ENCODE results near the gene MTHFSD. TPM values are rescaled to one million over a fixed set of nuclear protein-coding genes. Genes with fewer than 3 reads are reported as not detected.

Gene MTHFSD
- total RNA-seq, 3 donors from 2014 or later (not counting 1 experiment from before 2014, with no cell fraction given) = 14.3 to 22.0 (median 16.9) TPM

DNA sequence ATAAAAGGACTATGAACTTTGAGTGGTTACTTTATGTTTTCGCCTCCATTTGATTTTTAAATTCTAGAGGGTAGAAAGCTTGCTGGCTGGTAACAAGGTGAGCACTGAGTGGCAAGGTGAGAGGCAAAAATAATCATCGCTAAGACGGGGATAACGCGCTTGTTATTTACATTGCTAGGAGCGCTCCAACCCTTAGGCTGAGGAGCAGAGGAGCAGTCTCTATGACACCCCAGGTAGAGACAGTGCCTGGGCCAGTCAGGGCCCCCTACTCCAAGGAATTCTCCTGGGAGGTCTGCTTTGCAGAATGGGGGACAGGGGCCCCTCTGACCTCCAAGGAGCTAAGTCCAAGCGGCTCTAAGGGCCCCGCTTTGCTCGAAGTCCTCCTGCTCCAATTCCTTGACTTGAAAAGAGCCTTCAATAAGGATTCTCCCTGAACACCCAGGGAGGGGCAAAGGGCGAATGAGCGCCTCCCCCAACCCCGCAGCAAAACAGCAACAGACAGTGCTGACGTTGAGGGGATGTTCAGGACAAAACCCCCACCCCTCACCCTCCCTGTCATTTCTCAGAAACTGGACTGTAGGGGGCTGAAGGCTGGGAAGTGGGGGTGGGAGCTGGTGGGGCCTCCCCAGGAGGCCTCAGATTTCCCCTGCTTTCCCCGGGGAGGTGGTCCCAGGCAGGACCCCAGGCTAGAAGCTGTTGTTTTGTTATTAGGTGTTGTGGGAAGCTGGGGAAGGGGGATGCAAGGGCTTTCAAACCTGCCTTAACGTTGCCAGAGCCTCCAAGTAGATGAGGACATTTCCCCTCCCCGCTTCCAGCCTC, 54.9 kb downstream of the MTHFSD start:
- no peaks in the 10 kb centered on the region for H3K9me3 Mint-ChIP-seq
- H3K4me1 ChIP-seq (ENCODE audit: control insufficient read depth, insufficient read depth, low read length) = no peaks in the 10 kb centered on the region
- peaks cover 71 to 75% of the 10 kb centered on the region in 2 donors for H3K27me3 Mint-ChIP-seq (ENCODE audit: low read depth in 2 of 2)
- no peak overlapping the region for H3K27ac Mint-ChIP-seq
- TF ChIP-seq, protein P1, sequence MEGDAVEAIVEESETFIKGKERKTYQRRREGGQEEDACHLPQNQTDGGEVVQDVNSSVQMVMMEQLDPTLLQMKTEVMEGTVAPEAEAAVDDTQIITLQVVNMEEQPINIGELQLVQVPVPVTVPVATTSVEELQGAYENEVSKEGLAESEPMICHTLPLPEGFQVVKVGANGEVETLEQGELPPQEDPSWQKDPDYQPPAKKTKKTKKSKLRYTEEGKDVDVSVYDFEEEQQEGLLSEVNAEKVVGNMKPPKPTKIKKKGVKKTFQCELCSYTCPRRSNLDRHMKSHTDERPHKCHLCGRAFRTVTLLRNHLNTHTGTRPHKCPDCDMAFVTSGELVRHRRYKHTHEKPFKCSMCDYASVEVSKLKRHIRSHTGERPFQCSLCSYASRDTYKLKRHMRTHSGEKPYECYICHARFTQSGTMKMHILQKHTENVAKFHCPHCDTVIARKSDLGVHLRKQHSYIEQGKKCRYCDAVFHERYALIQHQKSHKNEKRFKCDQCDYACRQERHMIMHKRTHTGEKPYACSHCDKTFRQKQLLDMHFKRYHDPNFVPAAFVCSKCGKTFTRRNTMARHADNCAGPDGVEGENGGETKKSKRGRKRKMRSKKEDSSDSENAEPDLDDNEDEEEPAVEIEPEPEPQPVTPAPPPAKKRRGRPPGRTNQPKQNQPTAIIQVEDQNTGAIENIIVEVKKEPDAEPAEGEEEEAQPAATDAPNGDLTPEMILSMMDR (IDR thresholded peaks at IDR 0.05) = no peak
- ATAC-seq (no peak), DNase-seq (no peak)
- H3K4me3 ChIP-seq (ENCODE audit: low read length) = no peak overlapping the region
- H3K36me3 ChIP-seq (ENCODE audit: control insufficient read depth, insufficient read depth, low read length) = no peaks in the 10 kb centered on the region
- H3K27me3 ChIP-seq (ENCODE audit: control insufficient read depth, insufficient read depth, low read length) = peaks cover 52% of the 10 kb centered on the region
- no peak overlapping the region for H3K4me3 Mint-ChIP-seq
- no peaks in the 10 kb centered on the region for H3K36me3 Mint-ChIP-seq
- no peak overlapping the region for H3K27ac ChIP-seq (ENCODE audit: low read length)
- H3K9me3 ChIP-seq (ENCODE audit: control insufficient read depth, insufficient read depth, low read length) = no peaks in the 10 kb centered on the region
- intact Hi-C loops (cut with micrococcal nuclease) = no loop called here
- H3K4me1 Mint-ChIP-seq = peaks cover 0 to 5% of the 10 kb centered on the region in 2 donors
- 14% methylated on average over 15 of the region's 16 CpGs for WGBS (ENCODE audit: insufficient coverage)

DNA sequence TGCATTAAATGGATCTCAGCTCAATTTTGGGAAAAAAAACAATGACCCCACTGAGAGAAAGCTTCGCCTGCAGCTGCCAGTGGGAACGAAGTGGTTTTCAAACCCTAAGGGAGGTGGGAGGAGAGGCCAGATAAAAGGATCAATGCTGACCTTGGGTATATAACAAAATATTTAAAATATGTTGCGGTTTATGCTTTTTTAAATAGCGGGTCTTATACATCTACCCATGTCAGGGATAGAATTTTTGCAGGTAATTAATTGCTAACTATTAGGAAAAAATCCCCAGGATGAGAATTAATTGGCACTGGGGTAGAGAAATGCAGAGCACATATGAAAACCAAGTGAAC, 55.6 kb downstream of the MTHFSD start:
- Mint-ChIP-seq H3K9me3 (no peaks in the 10 kb centered on the region), H3K4me3 (no peak overlapping the region), H3K4me1 (peaks cover 0 to 5% of the 10 kb centered on the region in 2 donors), H3K36me3 (no peaks in the 10 kb centered on the region), H3K27me3 (ENCODE audit: low read depth in 2 of 2) (peaks cover 66 to 70% of the 10 kb centered on the region in 2 donors), H3K27ac (no peak overlapping the region)
- Histone ChIP-seq H3K27me3 (ENCODE audit: control insufficient read depth, insufficient read depth, low read length) (peaks cover 51% of the 10 kb centered on the region), H3K36me3 (ENCODE audit: control insufficient read depth, insufficient read depth, low read length) (no peaks in the 10 kb centered on the region), H3K4me3 (ENCODE audit: low read length) (no peak overlapping the region), H3K9me3 (ENCODE audit: control insufficient read depth, insufficient read depth, low read length) (no peaks in the 10 kb centered on the region), H3K4me1 (ENCODE audit: control insufficient read depth, insufficient read depth, low read length) (no peaks in the 10 kb centered on the region), H3K27ac (ENCODE audit: low read length) (no peak overlapping the region)
- DNase-seq (no peak), ATAC-seq (no peak)
- intact Hi-C loops (cut with micrococcal nuclease) = no loop called here
- TF ChIP-seq, protein P1 (IDR thresholded peaks at IDR 0.05) = no peak
- 25% methylated on average over 2 of the region's 4 CpGs for whole genome bisulfite sequencing (ENCODE audit: insufficient coverage)

DNA sequence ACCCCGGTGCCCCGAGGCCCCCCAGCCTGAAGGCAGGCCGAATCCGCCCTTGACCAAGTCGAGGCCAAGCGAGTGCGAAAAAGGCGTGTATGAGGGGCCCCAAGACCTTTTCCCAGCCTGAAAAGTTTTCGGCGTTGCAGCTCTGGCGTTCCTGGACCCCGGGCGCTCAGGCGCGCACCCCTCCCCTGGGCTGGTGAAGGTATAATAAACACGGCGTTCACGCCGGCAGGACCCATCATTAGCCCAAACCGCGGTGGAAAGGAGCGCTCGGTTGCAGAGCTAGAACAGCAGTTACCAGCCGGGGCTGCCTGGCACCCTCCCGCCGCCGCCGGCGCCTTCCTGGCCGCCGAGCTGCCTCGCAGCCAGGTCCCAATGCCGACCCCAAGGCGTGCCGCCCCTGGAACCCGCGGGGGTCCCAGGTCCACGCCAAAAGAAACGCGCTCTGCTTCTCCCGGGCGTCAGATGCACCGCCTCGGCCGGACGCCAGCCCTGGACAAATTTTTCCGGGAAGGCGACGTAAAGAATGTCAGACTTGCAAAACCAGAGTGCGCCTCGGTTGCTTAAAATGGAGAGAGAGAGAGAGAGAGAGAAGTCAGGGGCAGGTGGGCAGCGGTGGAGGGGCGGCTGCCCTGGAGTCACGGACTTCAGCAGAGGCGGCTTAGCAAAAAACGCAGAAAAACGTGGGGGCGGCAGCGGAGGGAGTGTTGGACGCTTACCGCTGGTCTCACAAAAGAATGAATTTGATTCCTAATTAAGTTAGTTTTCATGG, 56.2 kb downstream of the MTHFSD start:
- H3K9me3 ChIP-seq (ENCODE audit: control insufficient read depth, insufficient read depth, low read length) = no peaks in the 10 kb centered on the region
- Mint-ChIP-seq H3K27me3 (ENCODE audit: low read depth in 2 of 2) (peaks cover 67 to 70% of the 10 kb centered on the region in 2 donors), H3K4me3 (no peak overlapping the region), H3K9me3 (no peaks in the 10 kb centered on the region), H3K4me1 (peaks cover 0 to 5% of the 10 kb centered on the region in 2 donors), H3K27ac (no peak overlapping the region), H3K36me3 (no peaks in the 10 kb centered on the region)
- ATAC-seq = no peak
- intact Hi-C loops (cut with micrococcal nuclease) = no loop called here
- H3K36me3 ChIP-seq (ENCODE audit: control insufficient read depth, insufficient read depth, low read length) = no peaks in the 10 kb centered on the region
- H3K27me3 ChIP-seq (ENCODE audit: control insufficient read depth, insufficient read depth, low read length) = peaks cover 55% of the 10 kb centered on the region
- no peak overlapping the region for H3K4me3 ChIP-seq (ENCODE audit: low read length)
- no peak overlapping the region for H3K27ac ChIP-seq (ENCODE audit: low read length)
- no peaks in the 10 kb centered on the region for H3K4me1 ChIP-seq (ENCODE audit: control insufficient read depth, insufficient read depth, low read length)
- no peak for DNase-seq
- TF ChIP-seq, protein P1 (IDR thresholded peaks at IDR 0.05) = no peak
- WGBS (ENCODE audit: insufficient coverage) = 7% methylated on average over 60 of the region's 61 CpGs
